Measurements from ENCODE around the gene PSIP1.

PSIP1 gene

DNA sequence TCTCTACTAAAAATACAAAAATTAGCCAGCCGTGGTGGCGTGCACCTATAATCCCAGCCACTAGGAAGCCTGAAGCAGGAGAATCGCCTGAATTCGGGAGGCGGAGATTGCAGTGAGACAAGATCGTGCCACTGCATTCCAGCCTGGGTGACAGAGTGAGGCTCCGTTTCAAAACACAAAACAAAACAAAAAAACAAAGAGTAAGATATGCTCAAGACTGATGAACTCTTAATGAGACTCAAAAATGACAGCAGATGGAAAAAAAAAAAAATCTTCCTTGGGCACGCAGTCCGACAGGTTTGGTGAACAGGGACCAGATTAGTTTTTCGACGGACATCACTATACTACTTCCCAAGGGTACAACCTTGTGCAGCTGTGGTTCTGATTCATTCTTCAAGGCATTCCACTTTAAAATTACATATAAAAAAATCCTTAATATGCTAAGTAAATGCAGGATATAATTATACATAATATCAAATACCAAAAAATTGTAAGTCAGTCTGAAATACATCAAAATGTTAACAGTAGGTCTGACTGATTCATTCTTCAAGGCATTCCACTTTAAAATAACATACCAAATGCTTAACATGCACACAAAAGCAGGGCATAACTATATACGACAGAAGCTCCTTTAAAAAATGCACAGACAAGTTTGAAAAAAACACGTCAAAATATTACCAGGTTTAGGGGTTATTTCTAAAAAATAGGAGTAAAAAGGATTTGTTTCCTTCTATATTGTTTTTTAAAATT lies 12.3 kb downstream of the PSIP1 start:
- no peak overlapping the region for H2BK5ac ChIP-seq (ENCODE audit: low read length)
- no peak overlapping the region for H3K27ac ChIP-seq (replicated peaks; ENCODE audit: low read length)
- WGBS, 2 donors (ENCODE audit: extremely low coverage in 2 of 2, insufficient read length in 2 of 2, insufficient replicate concordance in 1 of 2): no CpG with 5 or more reads among the region's 13 CpGs
- H4K91ac ChIP-seq (ENCODE audit: low read depth, low read length, poor library complexity): no peak overlapping the region
- H3K9ac ChIP-seq (ENCODE audit: low read depth, low read length, poor library complexity): no peak overlapping the region
- no peak overlapping the region for H2AK5ac ChIP-seq (ENCODE audit: low read depth, low read length)
- no peak overlapping the region for H4K8ac ChIP-seq (ENCODE audit: low read depth, low read length)
- H3K18ac ChIP-seq (ENCODE audit: low read length): no peak overlapping the region
- H2AFZ ChIP-seq (ENCODE audit: low read length): no peak overlapping the region
- H3K36me3 ChIP-seq (replicated peaks in 1 of 2; ENCODE audit: control insufficient read depth in 2 of 2, insufficient read depth in 2 of 2, low read length in 2 of 2): peaks cover 10 to 98% of the 10 kb centered on the region in 2 donors
- no peaks in the 10 kb centered on the region for H3K4me1 ChIP-seq (ENCODE audit: control insufficient read depth in 2 of 2, insufficient read depth in 1 of 2, low read depth in 1 of 2, low read length in 2 of 2)
- H3K14ac ChIP-seq (ENCODE audit: low read length): no peak overlapping the region
- no peak for DNase-seq (ENCODE audit: low spot score)
- no peak overlapping the region for H3K4me3 ChIP-seq (ENCODE audit: low read length in 2 of 2)
- H3K4me2 ChIP-seq (ENCODE audit: insufficient read depth, low read length, poor library complexity, severe bottlenecking): no peak overlapping the region
- H2BK120ac ChIP-seq (ENCODE audit: low read depth, low read length): no peak overlapping the region
- H3K9me3 ChIP-seq (replicated peaks in 1 of 2; ENCODE audit: control insufficient read depth in 2 of 2, insufficient read depth in 1 of 2, low read depth in 1 of 2, low read length in 2 of 2): peaks cover 3 to 12% of the 10 kb centered on the region in 2 donors
- no peak overlapping the region for H2BK12ac ChIP-seq (ENCODE audit: low read length)
- no peak overlapping the region for H3K23ac ChIP-seq (ENCODE audit: low read depth, low read length, poor library complexity)
- no peaks in the 10 kb centered on the region for H3K27me3 ChIP-seq (ENCODE audit: control insufficient read depth in 3 of 3, insufficient read depth in 3 of 3, low read depth in 1 of 3, low read length in 3 of 3)
- peaks cover 12% of the 10 kb centered on the region for H3K79me1 ChIP-seq (ENCODE audit: low read depth, low read length)
- H3K4ac ChIP-seq (ENCODE audit: low read length): no peak overlapping the region
- H2BK15ac ChIP-seq (ENCODE audit: low read length): no peak overlapping the region

DNA sequence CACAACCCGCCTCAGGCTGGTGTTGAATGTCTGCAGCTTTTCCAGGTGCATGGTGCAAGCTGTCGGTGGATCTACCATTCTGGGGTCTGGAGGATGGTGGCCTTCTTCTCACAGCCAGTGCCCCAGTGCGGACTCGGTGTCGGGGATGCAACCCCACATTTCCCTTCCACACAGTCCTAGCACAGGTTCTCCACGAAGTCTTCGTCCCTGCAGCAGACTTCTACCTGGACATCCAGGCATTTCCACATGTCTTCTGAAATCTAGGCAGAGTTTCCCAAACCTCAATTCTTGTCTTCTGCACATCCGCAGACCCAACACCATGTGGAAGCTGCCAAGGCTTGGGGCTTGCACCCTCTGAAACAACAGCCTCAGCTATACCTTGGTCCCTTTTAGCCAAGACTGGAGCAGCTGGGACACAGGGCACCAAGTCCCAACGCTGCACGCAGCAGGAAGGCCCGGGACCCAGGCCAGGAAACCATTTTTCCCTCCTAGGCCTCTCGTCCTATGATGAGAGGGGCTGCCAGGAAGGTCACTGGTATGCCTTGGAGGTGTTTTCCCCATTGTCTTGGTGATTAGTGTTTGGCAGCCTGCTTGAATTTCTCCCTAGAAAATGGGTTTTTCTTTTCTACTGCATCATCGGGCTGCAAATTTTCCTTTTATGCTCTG lies 18.2 kb downstream of the PSIP1 start:
- Histone ChIP-seq H3K27me3 (ENCODE audit: control insufficient read depth in 3 of 3, insufficient read depth in 3 of 3, low read depth in 1 of 3, low read length in 3 of 3) (no peaks in the 10 kb centered on the region), H4K91ac (ENCODE audit: low read depth, low read length, poor library complexity) (no peak overlapping the region), H3K23ac (ENCODE audit: low read depth, low read length, poor library complexity) (no peak overlapping the region), H2AFZ (ENCODE audit: low read length) (no peak overlapping the region), H2AK5ac (ENCODE audit: low read depth, low read length) (no peak overlapping the region), H3K18ac (ENCODE audit: low read length) (no peak overlapping the region), H3K36me3 (replicated peaks in 1 of 2; ENCODE audit: control insufficient read depth in 2 of 2, insufficient read depth in 2 of 2, low read length in 2 of 2) (peaks cover 23 to 94% of the 10 kb centered on the region in 2 donors), H3K9me3 (replicated peaks in 1 of 2; ENCODE audit: control insufficient read depth in 2 of 2, insufficient read depth in 1 of 2, low read depth in 1 of 2, low read length in 2 of 2) (peaks cover 11 to 29% of the 10 kb centered on the region in 2 donors), H2BK12ac (ENCODE audit: low read length) (no peak overlapping the region), H2BK15ac (ENCODE audit: low read length) (no peak overlapping the region), H3K27ac (replicated peaks; ENCODE audit: low read length) (no peak overlapping the region), H3K4me2 (ENCODE audit: insufficient read depth, low read length, poor library complexity, severe bottlenecking) (no peak overlapping the region), H2BK5ac (ENCODE audit: low read length) (no peak overlapping the region), H3K4me1 (ENCODE audit: control insufficient read depth in 2 of 2, insufficient read depth in 1 of 2, low read depth in 1 of 2, low read length in 2 of 2) (no peaks in the 10 kb centered on the region), H2BK120ac (ENCODE audit: low read depth, low read length) (no peak overlapping the region), H3K9ac (ENCODE audit: low read depth, low read length, poor library complexity) (no peak overlapping the region), H3K79me1 (ENCODE audit: low read depth, low read length) (peaks cover 5% of the 10 kb centered on the region), H3K4ac (ENCODE audit: low read length) (no peak overlapping the region), H4K8ac (ENCODE audit: low read depth, low read length) (no peak overlapping the region), H3K14ac (ENCODE audit: low read length) (no peak overlapping the region), H3K4me3 (ENCODE audit: low read length in 2 of 2) (no peak overlapping the region)
- WGBS, 2 donors (ENCODE audit: extremely low coverage in 2 of 2, insufficient read length in 2 of 2, insufficient replicate concordance in 1 of 2): no CpG with 5 or more reads among the region's 13 CpGs
- DNase-seq (ENCODE audit: low spot score): no peak

DNA sequence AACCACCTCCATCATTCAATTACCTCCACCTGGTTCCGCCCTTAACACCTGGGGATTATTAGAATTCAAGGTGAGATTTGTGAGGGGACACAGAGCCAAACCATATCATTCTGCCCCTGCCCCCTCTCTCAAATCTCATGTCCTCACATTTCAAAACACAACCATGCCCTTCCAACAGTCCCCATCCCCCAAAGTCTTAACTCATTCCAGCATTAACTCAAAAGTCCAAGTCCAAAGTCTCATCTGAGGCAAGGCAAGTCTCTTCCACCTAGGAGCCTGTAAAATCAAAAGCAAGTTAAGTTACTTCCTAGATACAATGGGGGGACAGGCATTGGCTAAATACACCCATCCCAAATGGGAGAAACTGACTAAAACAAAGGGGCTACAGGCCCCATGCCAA lies 18.8 kb downstream of the PSIP1 start:
- Histone ChIP-seq H3K14ac (ENCODE audit: low read length) (no peak overlapping the region), H2BK120ac (ENCODE audit: low read depth, low read length) (no peak overlapping the region), H3K36me3 (replicated peaks in 1 of 2; ENCODE audit: control insufficient read depth in 2 of 2, insufficient read depth in 2 of 2, low read length in 2 of 2) (peaks cover 23 to 94% of the 10 kb centered on the region in 2 donors), H3K79me1 (ENCODE audit: low read depth, low read length) (peaks cover 5% of the 10 kb centered on the region), H4K91ac (ENCODE audit: low read depth, low read length, poor library complexity) (no peak overlapping the region), H3K27me3 (ENCODE audit: control insufficient read depth in 3 of 3, insufficient read depth in 3 of 3, low read depth in 1 of 3, low read length in 3 of 3) (no peaks in the 10 kb centered on the region), H2AFZ (ENCODE audit: low read length) (no peak overlapping the region), H2BK5ac (ENCODE audit: low read length) (no peak overlapping the region), H3K9me3 (replicated peaks in 1 of 2; ENCODE audit: control insufficient read depth in 2 of 2, insufficient read depth in 1 of 2, low read depth in 1 of 2, low read length in 2 of 2) (peaks cover 11 to 29% of the 10 kb centered on the region in 2 donors), H3K18ac (ENCODE audit: low read length) (no peak overlapping the region), H3K4me2 (ENCODE audit: insufficient read depth, low read length, poor library complexity, severe bottlenecking) (no peak overlapping the region), H3K4ac (ENCODE audit: low read length) (no peak overlapping the region), H3K23ac (ENCODE audit: low read depth, low read length, poor library complexity) (no peak overlapping the region), H3K4me1 (ENCODE audit: control insufficient read depth in 2 of 2, insufficient read depth in 1 of 2, low read depth in 1 of 2, low read length in 2 of 2) (no peaks in the 10 kb centered on the region), H4K8ac (ENCODE audit: low read depth, low read length) (no peak overlapping the region), H3K9ac (ENCODE audit: low read depth, low read length, poor library complexity) (no peak overlapping the region), H3K27ac (replicated peaks; ENCODE audit: low read length) (no peak overlapping the region), H3K4me3 (ENCODE audit: low read length in 2 of 2) (no peak overlapping the region), H2AK5ac (ENCODE audit: low read depth, low read length) (no peak overlapping the region), H2BK12ac (ENCODE audit: low read length) (no peak overlapping the region), H2BK15ac (ENCODE audit: low read length) (no peak overlapping the region)
- DNase-seq (ENCODE audit: low spot score): no peak
- WGBS, 2 donors (ENCODE audit: extremely low coverage in 2 of 2, insufficient read length in 2 of 2, insufficient replicate concordance in 1 of 2): no CpG with 5 or more reads among the region's 1 CpG

DNA sequence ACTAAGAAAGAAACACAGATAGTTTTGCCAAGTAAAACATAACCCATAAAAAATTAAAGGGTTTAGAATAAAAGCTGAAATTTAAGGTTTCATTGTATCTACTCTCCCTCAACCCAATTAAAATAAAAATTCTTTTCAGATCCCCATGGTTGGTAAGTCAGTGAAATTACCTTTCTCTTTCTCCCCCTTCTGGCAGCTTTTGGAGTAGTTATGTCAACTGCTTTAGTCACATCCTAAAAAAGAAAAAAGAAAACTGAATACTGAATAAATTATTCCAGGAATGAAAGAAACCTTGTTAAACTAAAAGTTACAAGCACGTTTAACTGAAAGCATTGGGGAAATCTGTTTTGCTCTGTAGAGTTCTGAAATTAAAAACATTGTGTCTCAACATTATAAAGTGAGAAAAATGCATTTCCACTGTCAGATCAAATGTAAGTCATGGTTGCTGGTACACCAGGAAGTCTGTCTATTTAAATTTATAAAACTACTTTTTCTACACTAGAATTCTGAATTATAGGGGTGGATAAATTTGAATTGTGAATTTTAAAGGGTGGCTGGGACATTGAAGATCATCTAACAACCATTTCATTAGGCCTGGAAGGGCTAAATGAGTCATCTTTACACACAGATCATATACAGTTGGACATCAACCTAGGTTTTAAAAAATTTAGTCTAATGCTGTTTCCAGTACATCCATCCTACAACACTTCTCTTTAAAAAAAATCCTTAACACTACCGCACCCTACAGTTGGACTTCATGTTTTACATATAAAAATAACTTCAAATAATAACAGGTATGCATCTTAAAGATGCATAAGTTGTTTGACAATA lies 24.7 kb downstream of the PSIP1 start:
- H3K9ac ChIP-seq (ENCODE audit: low read depth, low read length, poor library complexity): no peak overlapping the region
- no peak overlapping the region for H3K18ac ChIP-seq (ENCODE audit: low read length)
- H3K79me1 ChIP-seq (ENCODE audit: low read depth, low read length): no peaks in the 10 kb centered on the region
- no peak overlapping the region for H2BK12ac ChIP-seq (ENCODE audit: low read length)
- no peak overlapping the region for H2AFZ ChIP-seq (ENCODE audit: low read length)
- H3K4me1 ChIP-seq (ENCODE audit: control insufficient read depth in 2 of 2, insufficient read depth in 1 of 2, low read depth in 1 of 2, low read length in 2 of 2): peaks cover 0 to 4% of the 10 kb centered on the region in 2 donors
- H2BK5ac ChIP-seq (ENCODE audit: low read length): no peak overlapping the region
- no peak overlapping the region for H3K27ac ChIP-seq (replicated peaks; ENCODE audit: low read length)
- no peak overlapping the region for H3K4me2 ChIP-seq (ENCODE audit: insufficient read depth, low read length, poor library complexity, severe bottlenecking)
- H2BK15ac ChIP-seq (ENCODE audit: low read length): no peak overlapping the region
- H3K27me3 ChIP-seq (ENCODE audit: control insufficient read depth in 3 of 3, insufficient read depth in 3 of 3, low read depth in 1 of 3, low read length in 3 of 3): no peaks in the 10 kb centered on the region
- whole genome bisulfite sequencing, 2 donors (ENCODE audit: extremely low coverage in 2 of 2, insufficient read length in 2 of 2, insufficient replicate concordance in 1 of 2): 100% methylated on average over 1 of the region's 2 CpGs; no CpG with 5 or more reads in 1 of the 2 donors
- no peak overlapping the region for H3K4ac ChIP-seq (ENCODE audit: low read length)
- H2BK120ac ChIP-seq (ENCODE audit: low read depth, low read length): no peak overlapping the region
- no peak overlapping the region for H4K91ac ChIP-seq (ENCODE audit: low read depth, low read length, poor library complexity)
- H2AK5ac ChIP-seq (ENCODE audit: low read depth, low read length): no peak overlapping the region
- peaks cover 7 to 93% of the 10 kb centered on the region in 2 donors for H3K36me3 ChIP-seq (replicated peaks in 1 of 2; ENCODE audit: control insufficient read depth in 2 of 2, insufficient read depth in 2 of 2, low read length in 2 of 2)
- DNase-seq (ENCODE audit: low spot score): no peak
- no peak overlapping the region for H3K4me3 ChIP-seq (ENCODE audit: low read length in 2 of 2)
- H3K23ac ChIP-seq (ENCODE audit: low read depth, low read length, poor library complexity): no peak overlapping the region
- no peak overlapping the region for H4K8ac ChIP-seq (ENCODE audit: low read depth, low read length)
- peaks cover 0 to under 1% of the 10 kb centered on the region in 2 donors for H3K9me3 ChIP-seq (replicated peaks in 1 of 2; ENCODE audit: control insufficient read depth in 2 of 2, insufficient read depth in 1 of 2, low read depth in 1 of 2, low read length in 2 of 2)
- no peak overlapping the region for H3K14ac ChIP-seq (ENCODE audit: low read length)
